DOHH2 (cell line): ENCODE measurements around the gene SLCO3A1.

Experiments
- CTCF ChIP-seq: fragments of 200-600 bp; sonication (generic); IDR thresholded peaks from one replicate; pipeline ENCODE4 v1.5.1; 2014; ENCODE audit warnings: antibody characterized with exemption, mild to moderate bottlenecking, low read depth, low read length; ENCODE audit not compliant: poor library complexity, severe bottlenecking
- EZH2phosphoT487 ChIP-seq: fragments of 200-600 bp; sonication (generic); IDR thresholded peaks from 2 replicates; pipeline ENCODE4 v1.6.1; 2017; ENCODE audit warnings: borderline replicate concordance, mild to moderate bottlenecking, antibody characterized with exemption, low read length, moderate library complexity, mixed read lengths

- TF ChIP-seq CTCF (no peak), EZH2phosphoT487 (no peak)
Observed at GRCh38 chr15:91947683-91948608, 94.4 kb downstream of the SLCO3A1 start.
